Neural cell (in vitro differentiated cells): ENCODE measurements around the gene ENPEP. TPM values are rescaled to one million over a fixed set of nuclear protein-coding genes. Genes with fewer than 3 reads are reported as not detected.

Source experiments
- H2AFZ ChIP-seq: fragments of 200-600, 300-800 bp; sonication (generic), shearing (Covaris generic); 2 replicates; pipeline ENCODE4 v1.6.0; 2014; ENCODE audit warnings: low read depth, mild to moderate bottlenecking, antibody characterized with exemption, low read length, moderate library complexity
- H3F3A ChIP-seq: fragments of 200-600 bp; shearing (Covaris generic); 2 replicates; pipeline ENCODE4 v1.6.1; 2016; ENCODE audit warnings: mild to moderate bottlenecking, moderate library complexity, mixed read lengths, antibody characterized with exemption, low read length; ENCODE audit not compliant: insufficient read depth, poor library complexity, severe bottlenecking
- H3K27ac ChIP-seq: fragments of 200-600, 300-800 bp; sonication (generic), shearing (Covaris generic); 2 replicates; pipeline ENCODE4 v1.5.1; 2014; ENCODE audit warnings: mild to moderate bottlenecking, low read length, moderate library complexity
- H3K27me3 ChIP-seq: fragments of 300-800, 200-600 bp; sonication (generic), shearing (Covaris generic); 2 replicates; pipeline ENCODE4 v1.6.0; 2014; ENCODE audit warnings: mild to moderate bottlenecking, low read depth, low read length, moderate library complexity; ENCODE audit not compliant: insufficient read depth
- H3K36me3 ChIP-seq: fragments of 300-800, 200-600 bp; sonication (generic), shearing (Covaris generic); 2 replicates; pipeline ENCODE4 v1.5.1; 2014; ENCODE audit warnings: mild to moderate bottlenecking, antibody characterized with exemption, low read length, moderate library complexity; ENCODE audit not compliant: insufficient read depth
- H3K4me2 ChIP-seq: fragments of 300-800, 200-600 bp; sonication (generic), shearing (Covaris generic); 2 replicates; pipeline ENCODE4 v1.6.0; 2014; ENCODE audit warnings: mild to moderate bottlenecking, low read length
- H3K4me3 ChIP-seq: fragments of 300-800, 200-600 bp; sonication (generic), shearing (Covaris generic); 2 replicates; pipeline ENCODE4 v1.5.1; 2014; ENCODE audit warnings: mild to moderate bottlenecking, low read length, moderate library complexity
- H3K79me2 ChIP-seq: fragments of 200-600 bp; shearing (Covaris generic); replicated peaks from 2 replicates; pipeline ENCODE4 v1.6.0; 2014; ENCODE audit warnings: mild to moderate bottlenecking, low read length, moderate library complexity; ENCODE audit not compliant: insufficient read depth
- H3K9ac ChIP-seq: fragments of 300-800, 200-600 bp; sonication (generic), shearing (Covaris generic); 2 replicates; pipeline ENCODE4 v1.6.1; 2016; ENCODE audit warnings: mild to moderate bottlenecking, low read length, mixed read lengths
- H3K9me2 ChIP-seq: fragments of 200-600 bp; shearing (Covaris generic); 2 replicates; pipeline ENCODE4 v1.6.1; 2016; ENCODE audit warnings: mild to moderate bottlenecking, low read length, mixed read lengths; ENCODE audit not compliant: insufficient read depth
- H3K9me3 ChIP-seq: fragments of 200-600, 300-800 bp; sonication (generic), shearing (Covaris generic); 2 replicates; pipeline ENCODE4 v1.6.1; 2016; ENCODE audit warnings: mild to moderate bottlenecking, mixed run types, low read length, moderate library complexity, mixed read lengths
- H4K20me1 ChIP-seq: fragments of 200-600 bp; shearing (Covaris generic); 2 replicates; pipeline ENCODE4 v1.6.1; 2016; ENCODE audit warnings: mild to moderate bottlenecking, mixed run types; ENCODE audit not compliant: insufficient read depth
- EP300 ChIP-seq: fragments of 450-650 bp; conservative IDR thresholded peaks from 2 replicates; pipeline ENCODE4 v1.6.1; 2014; ENCODE audit warnings: antibody characterized with exemption, mild to moderate bottlenecking, moderate library complexity; ENCODE audit not compliant: poor library complexity, severe bottlenecking
- EZH2 ChIP-seq: fragments of 200-600, 300-800 bp; shearing (Covaris generic), sonication (generic); IDR thresholded peaks from 2 replicates; pipeline ENCODE4 v1.6.1; 2014; ENCODE audit warnings: antibody characterized with exemption, low read length, borderline replicate concordance, mild to moderate bottlenecking; ENCODE audit not compliant: insufficient read depth, poor library complexity, severe bottlenecking
- MXI1 ChIP-seq: fragments of 450-650 bp; conservative IDR thresholded peaks from 2 replicates; pipeline ENCODE4 v1.6.1; 2014; ENCODE audit warnings: antibody characterized with exemption, mild to moderate bottlenecking; ENCODE audit not compliant: poor library complexity, severe bottlenecking
- POLR2AphosphoS5 ChIP-seq: IDR thresholded peaks from 2 replicates; pipeline ENCODE4 v1.6.1; 2012
- RAD21 ChIP-seq: fragments of 450-650 bp; conservative IDR thresholded peaks from 2 replicates; pipeline ENCODE4 v1.6.1; 2014; ENCODE audit warnings: antibody characterized with exemption, mild to moderate bottlenecking, moderate library complexity
- REST ChIP-seq: IDR thresholded peaks from 2 replicates; pipeline ENCODE4 v1.6.1; 2012; ENCODE audit warnings: borderline replicate concordance
- SMC3 ChIP-seq: fragments of 450-650 bp; conservative IDR thresholded peaks from 2 replicates; pipeline ENCODE4 v1.6.1; 2014; ENCODE audit warnings: antibody characterized with exemption, mild to moderate bottlenecking, moderate library complexity; ENCODE audit not compliant: poor library complexity
- TAF1 ChIP-seq: IDR thresholded peaks from 2 replicates; pipeline ENCODE4 v1.6.1; 2012; ENCODE audit warnings: low read depth
- polyA plus RNA-seq: library from polyadenylated mRNA; depleted of rRNA; stranded (reverse); fragments of >200 nt; gene quantifications from 2 replicates; pipeline ENCODE4 v1.2.3, GENCODE V29; 2014
- TF ChIP-seq, protein P1 (sequence below): fragments of 450-650 bp; IDR thresholded peaks from 2 replicates; pipeline ENCODE4 v1.5.1; 2014; ENCODE audit warnings: antibody characterized with exemption, mild to moderate bottlenecking, moderate library complexity; ENCODE audit not compliant: poor library complexity, severe bottlenecking

The ENPEP gene
- polyA plus RNA-seq, 1 donor from 2014 or later = 0.06 TPM

- no peaks in the 10 kb centered on the region for H3K27me3 ChIP-seq
- H3K79me2 ChIP-seq = no peaks in the 10 kb centered on the region
- TF ChIP-seq, protein P1, sequence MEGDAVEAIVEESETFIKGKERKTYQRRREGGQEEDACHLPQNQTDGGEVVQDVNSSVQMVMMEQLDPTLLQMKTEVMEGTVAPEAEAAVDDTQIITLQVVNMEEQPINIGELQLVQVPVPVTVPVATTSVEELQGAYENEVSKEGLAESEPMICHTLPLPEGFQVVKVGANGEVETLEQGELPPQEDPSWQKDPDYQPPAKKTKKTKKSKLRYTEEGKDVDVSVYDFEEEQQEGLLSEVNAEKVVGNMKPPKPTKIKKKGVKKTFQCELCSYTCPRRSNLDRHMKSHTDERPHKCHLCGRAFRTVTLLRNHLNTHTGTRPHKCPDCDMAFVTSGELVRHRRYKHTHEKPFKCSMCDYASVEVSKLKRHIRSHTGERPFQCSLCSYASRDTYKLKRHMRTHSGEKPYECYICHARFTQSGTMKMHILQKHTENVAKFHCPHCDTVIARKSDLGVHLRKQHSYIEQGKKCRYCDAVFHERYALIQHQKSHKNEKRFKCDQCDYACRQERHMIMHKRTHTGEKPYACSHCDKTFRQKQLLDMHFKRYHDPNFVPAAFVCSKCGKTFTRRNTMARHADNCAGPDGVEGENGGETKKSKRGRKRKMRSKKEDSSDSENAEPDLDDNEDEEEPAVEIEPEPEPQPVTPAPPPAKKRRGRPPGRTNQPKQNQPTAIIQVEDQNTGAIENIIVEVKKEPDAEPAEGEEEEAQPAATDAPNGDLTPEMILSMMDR = no peak
- no peak for TF ChIP-seq RAD21
- TF ChIP-seq POLR2AphosphoS5 = no peak
- no peak for TF ChIP-seq MXI1
- TF ChIP-seq SMC3 = no peak
- no peak for TF ChIP-seq REST
- TF ChIP-seq TAF1 = no peak
- no peak for TF ChIP-seq EZH2
- TF ChIP-seq EP300 = no peak
- H2AFZ ChIP-seq = no peak overlapping the region
- no peaks in the 10 kb centered on the region for H3K9me2 ChIP-seq
- H3K9me3 ChIP-seq = no peaks in the 10 kb centered on the region
- H4K20me1 ChIP-seq = no peaks in the 10 kb centered on the region
- H3K9ac ChIP-seq = no peak overlapping the region
- no peaks in the 10 kb centered on the region for H3F3A ChIP-seq
- H3K27ac ChIP-seq = no peak overlapping the region
- H3K4me3 ChIP-seq = no peak overlapping the region
- H3K4me2 ChIP-seq = no peak overlapping the region
- no peaks in the 10 kb centered on the region for H3K36me3 ChIP-seq
Measured at GRCh38 chr4:110602061-110602460, 126.1 kb downstream of the ENPEP start.

GRCh38 chr4:110605077-110605476 is 129.1 kb downstream of the ENPEP start:
- H2AFZ ChIP-seq = no peak overlapping the region
- H3F3A ChIP-seq = no peaks in the 10 kb centered on the region
- no peaks in the 10 kb centered on the region for H3K79me2 ChIP-seq
- no peaks in the 10 kb centered on the region for H3K9me3 ChIP-seq
- H3K9me2 ChIP-seq = no peaks in the 10 kb centered on the region
- peaks cover 27% of the 10 kb centered on the region for H3K27me3 ChIP-seq
- no peak for TF ChIP-seq EZH2
- TF ChIP-seq, protein P1 = no peak
- no peak for TF ChIP-seq RAD21
- no peak for TF ChIP-seq POLR2AphosphoS5
- TF ChIP-seq SMC3 = no peak
- TF ChIP-seq MXI1 = no peak
- no peak for TF ChIP-seq REST
- TF ChIP-seq EP300 = no peak
- H4K20me1 ChIP-seq = no peaks in the 10 kb centered on the region
- H3K27ac ChIP-seq = no peak overlapping the region
- no peak overlapping the region for H3K4me2 ChIP-seq
- H3K36me3 ChIP-seq = no peaks in the 10 kb centered on the region
- H3K4me3 ChIP-seq = no peak overlapping the region
- no peak overlapping the region for H3K9ac ChIP-seq
